ENCODE results near the gene DNAJC5. TPM values are rescaled to one million over a fixed set of nuclear protein-coding genes. Genes with fewer than 3 reads are reported as not detected.

The DNAJC5 gene
- total RNA-seq, 2 experiments from 2014 or later = 58.6 to 59.7 TPM

DNA sequence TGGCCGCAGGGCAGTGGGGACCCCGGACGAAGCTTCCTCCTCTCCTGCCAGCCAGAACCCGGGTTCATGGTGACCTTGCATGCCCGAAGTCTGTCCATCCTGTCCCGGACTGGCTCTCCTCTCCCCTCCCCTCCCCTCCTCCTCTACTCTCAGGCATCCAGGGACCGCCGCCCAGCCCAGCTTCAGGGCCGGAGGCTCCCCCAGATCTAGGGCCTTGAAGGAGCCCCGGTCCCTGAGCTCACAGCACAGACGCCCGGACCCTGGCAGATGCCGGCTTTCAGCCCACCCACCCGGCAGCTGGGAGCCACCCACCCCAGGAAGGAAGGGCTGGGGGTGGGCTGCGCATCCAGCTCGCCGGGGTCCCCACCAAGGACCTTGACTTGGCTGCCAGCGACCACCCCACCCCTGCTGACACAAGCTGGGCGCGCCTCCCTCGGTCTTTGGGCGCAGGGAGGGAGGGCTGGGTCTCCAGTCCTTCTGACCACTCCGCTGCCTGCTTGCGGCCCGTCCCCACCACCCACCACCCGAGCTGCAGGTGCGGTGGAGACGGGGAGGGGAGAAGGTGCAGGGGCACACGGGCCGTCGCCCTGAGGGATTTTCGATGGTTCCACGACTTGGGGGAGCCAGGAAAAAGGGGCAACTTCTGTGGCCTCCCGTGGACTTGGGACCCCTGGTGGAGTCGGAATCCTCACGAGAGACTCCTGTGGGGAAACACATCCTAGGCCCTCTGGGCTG is 39.4 kb upstream of the DNAJC5 start:
- Mint-ChIP-seq H3K4me3 (no peak overlapping the region), H3K27me3 (peaks cover 13% of the 10 kb centered on the region), H3K9me3 (no peaks in the 10 kb centered on the region), H3K36me3 (ENCODE audit: low read depth) (peaks cover 1% of the 10 kb centered on the region), H3K4me1 (peaks cover 25% of the 10 kb centered on the region), H3K27ac (no peak overlapping the region)
- DNase-seq = no peak
- POLR2A ChIA-PET = interaction anchor here (0.9 to 1.9 kb wide), 2 partner anchors 10 to 335 kb away, joined by 4 to 9 read pairs; partner anchors contain the start of genes PPDPF and TPD52L2
- CTCF ChIA-PET = interaction anchor here (0.6 kb wide), 1 partner anchor 1066 kb away, joined by 3 read pairs; no protein-coding TSS in a partner anchor

DNA sequence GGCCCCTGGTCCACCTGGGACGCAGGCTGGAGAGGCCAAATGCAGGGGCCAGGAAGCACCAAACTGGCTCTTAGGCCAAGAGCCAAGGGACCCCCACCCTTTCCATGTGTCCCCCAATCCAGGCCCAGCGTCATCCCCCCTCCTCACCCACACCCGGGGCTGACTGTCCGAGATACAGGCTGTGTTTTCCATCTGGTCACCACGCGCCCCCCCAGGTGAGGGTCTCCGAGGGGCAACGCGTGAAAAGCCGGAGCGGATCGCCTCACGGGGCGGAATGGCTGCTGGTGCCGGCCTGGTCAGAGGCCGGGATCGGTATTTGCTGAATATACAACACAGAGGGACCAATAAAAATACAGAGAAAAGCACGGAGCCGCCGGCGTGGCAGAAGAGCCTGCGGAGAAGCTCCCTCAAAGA is 38.8 kb upstream of the DNAJC5 start:
- no peak overlapping the region for H3K27ac Mint-ChIP-seq
- POLR2A ChIA-PET = no interaction called here
- peaks cover 7% of the 10 kb centered on the region for H3K27me3 Mint-ChIP-seq
- DNase-seq = no peak
- CTCF ChIA-PET = no interaction called here
- no peak overlapping the region for H3K4me3 Mint-ChIP-seq
- H3K36me3 Mint-ChIP-seq (ENCODE audit: low read depth) = peaks cover 7% of the 10 kb centered on the region
- no peaks in the 10 kb centered on the region for H3K9me3 Mint-ChIP-seq
- peaks cover 20% of the 10 kb centered on the region for H3K4me1 Mint-ChIP-seq

DNA sequence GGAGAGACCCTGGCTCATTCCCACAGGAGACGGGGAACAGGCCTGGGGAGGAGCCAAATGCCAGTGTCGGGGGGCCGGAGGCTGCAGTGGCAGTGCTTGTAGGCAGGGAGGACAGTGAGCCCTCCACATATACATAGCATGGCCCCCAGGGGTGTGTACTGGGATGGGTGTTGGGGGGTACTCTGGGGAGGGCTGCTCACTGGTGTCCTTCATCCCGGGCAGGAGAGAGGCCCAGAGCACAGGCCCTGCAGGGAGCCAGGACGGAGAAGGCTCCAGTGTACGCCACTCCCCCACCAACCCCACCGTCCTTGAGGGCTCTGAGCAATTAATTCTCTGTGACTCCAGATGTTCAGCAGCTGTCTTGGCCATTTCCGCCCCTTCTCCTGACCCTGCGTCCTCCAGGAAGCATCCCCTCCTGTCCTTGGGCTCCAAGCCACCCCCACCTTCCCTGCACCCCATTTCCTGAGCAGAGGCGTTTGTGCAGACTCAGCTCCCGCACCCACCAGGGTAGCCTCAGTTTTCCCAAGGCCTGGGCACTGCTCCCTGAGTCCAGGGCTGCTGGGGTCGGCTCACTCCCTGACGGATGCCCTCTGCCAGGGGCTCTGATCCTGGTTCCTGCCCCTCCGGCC is 37.0 kb upstream of the DNAJC5 start:
- POLR2A ChIA-PET = interaction anchor here (1.1 to 1.3 kb wide), 2 partner anchors 10 to 74 kb away, joined by 3 to 4 read pairs; no protein-coding TSS in a partner anchor
- Mint-ChIP-seq H3K4me3 (no peak overlapping the region), H3K9me3 (no peaks in the 10 kb centered on the region), H3K27me3 (no peaks in the 10 kb centered on the region), H3K27ac (no peak overlapping the region), H3K36me3 (ENCODE audit: low read depth) (peaks cover 7% of the 10 kb centered on the region), H3K4me1 (peaks cover 16% of the 10 kb centered on the region)
- CTCF ChIA-PET = no interaction called here
- DNase-seq = no peak

DNA sequence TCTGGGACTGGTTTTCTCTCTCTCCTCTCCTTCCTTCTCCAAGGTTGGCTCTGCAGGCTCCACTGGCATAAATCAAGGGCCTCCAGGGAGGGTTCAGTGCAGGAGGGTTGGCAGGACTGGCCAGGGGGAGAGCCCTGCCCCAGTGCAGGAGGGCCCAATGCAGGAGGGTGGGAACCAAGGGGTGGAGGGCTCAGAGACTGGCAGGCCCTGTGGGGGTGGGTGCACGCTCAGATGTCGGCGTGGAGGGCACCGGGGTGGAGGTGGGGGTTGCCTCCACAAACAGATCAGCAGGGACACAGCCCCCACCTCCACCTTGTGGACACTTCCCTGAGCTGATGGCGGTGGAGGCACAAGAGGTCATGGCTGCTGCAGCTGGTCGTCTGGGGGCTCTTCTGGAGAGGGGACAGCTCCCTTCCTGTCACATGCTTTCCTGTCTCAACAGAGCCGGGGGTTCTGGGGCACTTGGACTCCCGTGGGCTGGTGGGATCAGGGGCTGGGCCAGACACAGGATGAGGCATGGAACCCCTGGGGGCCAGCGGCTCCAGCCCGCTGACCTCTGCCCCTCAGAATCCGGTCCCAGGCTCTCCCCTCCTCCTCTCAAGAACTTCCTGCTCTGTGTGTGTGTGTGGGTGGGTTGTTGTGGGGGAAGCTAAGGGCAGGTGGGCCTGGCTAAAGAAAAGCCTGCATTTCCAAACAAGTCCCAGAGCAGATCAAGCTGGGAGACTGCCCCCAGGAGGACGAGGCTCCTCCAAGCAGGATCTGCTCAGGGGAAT is 36.3 kb upstream of the DNAJC5 start:
- peaks cover 23% of the 10 kb centered on the region for H3K4me1 Mint-ChIP-seq
- ChIA-PET CTCF (no interaction called here), POLR2A (interaction anchor here (1.1 to 1.3 kb wide), 2 partner anchors 11 to 75 kb away, joined by 3 to 4 read pairs; no protein-coding TSS in a partner anchor)
- no peaks in the 10 kb centered on the region for H3K9me3 Mint-ChIP-seq
- no peaks in the 10 kb centered on the region for H3K27me3 Mint-ChIP-seq
- H3K36me3 Mint-ChIP-seq (ENCODE audit: low read depth) = peaks cover 14% of the 10 kb centered on the region
- DNase-seq = no peak
- H3K4me3 Mint-ChIP-seq = no peak overlapping the region
- H3K27ac Mint-ChIP-seq = no peak overlapping the region

DNA sequence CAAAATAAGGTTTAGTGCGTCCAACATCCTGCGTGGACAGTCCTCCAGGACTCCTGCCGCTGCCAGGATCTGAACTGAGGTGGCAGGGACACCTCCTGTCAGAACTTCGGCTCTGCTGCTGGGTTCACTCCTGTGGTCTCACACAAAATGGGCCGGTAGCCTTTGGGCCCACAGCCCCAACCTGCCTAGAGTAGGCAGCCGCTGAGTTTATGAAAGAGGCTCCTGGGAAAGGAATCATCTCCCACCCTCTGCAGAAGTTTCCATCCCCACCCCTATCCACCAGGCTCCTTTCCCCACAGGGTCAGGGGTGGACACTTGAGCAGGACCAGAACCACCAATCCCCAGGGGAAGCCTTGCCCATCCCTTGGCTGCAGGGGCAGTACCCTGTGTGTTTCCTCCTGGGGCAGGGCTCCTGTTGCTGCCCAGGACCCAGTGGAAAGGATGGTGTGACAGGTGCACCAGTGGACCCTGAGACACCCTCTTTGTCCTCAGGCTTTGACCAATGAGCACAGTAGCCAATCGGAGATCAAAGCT is 35.7 kb upstream of the DNAJC5 start:
- POLR2A ChIA-PET = no interaction called here
- no peak overlapping the region for H3K4me3 Mint-ChIP-seq
- peaks cover 29% of the 10 kb centered on the region for H3K4me1 Mint-ChIP-seq
- DNase-seq = no peak
- H3K27ac Mint-ChIP-seq = no peak overlapping the region
- peaks cover 19% of the 10 kb centered on the region for H3K36me3 Mint-ChIP-seq (ENCODE audit: low read depth)
- no peaks in the 10 kb centered on the region for H3K9me3 Mint-ChIP-seq
- CTCF ChIA-PET = no interaction called here
- H3K27me3 Mint-ChIP-seq = no peaks in the 10 kb centered on the region

DNA sequence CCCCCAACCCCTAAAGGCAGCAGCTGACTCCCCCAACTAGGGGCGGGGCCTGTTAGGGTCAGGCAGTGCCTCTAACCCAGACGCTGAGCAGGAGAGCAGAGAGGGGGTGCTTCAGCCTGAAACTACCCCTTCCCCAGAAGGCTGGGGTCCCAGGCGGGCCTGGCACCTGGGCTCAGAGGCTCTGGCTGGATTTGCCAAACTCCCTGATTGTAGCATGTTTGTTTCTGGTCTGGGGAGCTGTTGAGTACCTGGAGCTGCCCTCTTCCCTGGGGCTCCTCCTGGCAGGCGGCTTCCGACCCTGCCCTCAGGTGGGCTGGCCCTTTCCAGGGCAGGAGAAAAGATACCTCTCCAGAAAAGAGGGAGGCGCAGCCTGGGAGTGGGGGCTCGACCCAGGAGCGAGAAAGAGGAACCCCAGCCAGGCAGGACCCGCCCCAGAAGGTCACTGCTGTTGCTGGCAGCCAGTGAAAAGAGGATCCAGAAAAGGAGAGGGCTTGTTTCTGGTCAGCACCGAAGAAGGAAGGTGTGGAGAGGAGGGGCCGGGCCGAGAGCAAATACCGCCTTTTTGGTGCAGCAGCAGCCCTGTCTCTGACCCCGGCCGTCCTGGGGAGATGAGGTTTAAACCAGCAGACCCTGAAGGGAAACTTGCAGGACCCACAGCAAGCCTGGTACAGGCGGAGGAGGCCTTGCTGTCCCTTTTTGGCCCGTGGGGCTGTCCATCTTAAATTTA is 34.4 kb upstream of the DNAJC5 start:
- no peaks in the 10 kb centered on the region for H3K27me3 Mint-ChIP-seq
- no peak overlapping the region for H3K4me3 Mint-ChIP-seq
- no peak for DNase-seq
- POLR2A ChIA-PET = no interaction called here
- no peaks in the 10 kb centered on the region for H3K9me3 Mint-ChIP-seq
- H3K4me1 Mint-ChIP-seq = peaks cover 31% of the 10 kb centered on the region
- H3K27ac Mint-ChIP-seq = no peak overlapping the region
- peaks cover 19% of the 10 kb centered on the region for H3K36me3 Mint-ChIP-seq (ENCODE audit: low read depth)
- CTCF ChIA-PET = no interaction called here

DNA sequence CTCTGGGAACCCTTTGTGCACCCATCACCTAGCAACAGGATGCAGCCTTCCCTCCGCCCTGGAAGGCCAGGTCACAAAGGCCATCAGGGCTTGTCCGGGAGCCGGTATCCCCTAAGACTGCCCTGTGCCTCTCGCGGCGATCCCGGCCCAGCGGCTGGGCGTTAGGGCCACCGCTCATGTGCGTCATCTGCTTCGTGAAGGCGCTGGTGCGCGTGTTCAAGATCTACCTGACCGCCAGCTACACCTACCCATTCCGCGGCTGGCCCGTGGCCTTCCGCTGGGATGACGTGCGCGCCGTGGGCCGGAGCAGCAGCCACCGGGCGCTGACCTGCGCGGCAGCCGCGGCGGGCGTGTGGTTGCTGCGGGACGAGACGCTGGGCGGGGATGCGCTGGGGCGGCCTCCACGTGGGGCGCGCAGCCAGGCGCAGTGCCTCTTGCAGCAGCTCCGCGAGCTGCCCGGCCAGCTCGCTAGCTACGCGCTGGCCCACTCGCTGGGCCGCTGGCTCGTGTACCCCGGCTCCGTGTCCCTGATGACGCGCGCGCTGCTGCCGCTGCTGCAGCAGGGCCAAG is 33.5 kb upstream of the DNAJC5 start, which contains the start of gene ABHD16B:
Gene ABHD16B (plus strand): TSS at position 134 of the 570 bp plus-strand sequence. CDS start 43 bp downstream, at position 177.
- no peak for DNase-seq
- Mint-ChIP-seq H3K36me3 (ENCODE audit: low read depth) (peaks cover 19% of the 10 kb centered on the region), H3K4me3 (no peak within 1 kb of the TSS), H3K4me1 (peaks cover 39% of the 10 kb centered on the region), H3K27me3 (no peaks in the 10 kb centered on the region), H3K9me3 (no peaks in the 10 kb centered on the region), H3K27ac (no peak within 1 kb of the TSS)
- CTCF ChIA-PET = no interaction called here
- POLR2A ChIA-PET = interaction anchor here (1.3 kb wide), 1 partner anchor 34 kb away, joined by 3 read pairs; no protein-coding TSS in a partner anchor

DNA sequence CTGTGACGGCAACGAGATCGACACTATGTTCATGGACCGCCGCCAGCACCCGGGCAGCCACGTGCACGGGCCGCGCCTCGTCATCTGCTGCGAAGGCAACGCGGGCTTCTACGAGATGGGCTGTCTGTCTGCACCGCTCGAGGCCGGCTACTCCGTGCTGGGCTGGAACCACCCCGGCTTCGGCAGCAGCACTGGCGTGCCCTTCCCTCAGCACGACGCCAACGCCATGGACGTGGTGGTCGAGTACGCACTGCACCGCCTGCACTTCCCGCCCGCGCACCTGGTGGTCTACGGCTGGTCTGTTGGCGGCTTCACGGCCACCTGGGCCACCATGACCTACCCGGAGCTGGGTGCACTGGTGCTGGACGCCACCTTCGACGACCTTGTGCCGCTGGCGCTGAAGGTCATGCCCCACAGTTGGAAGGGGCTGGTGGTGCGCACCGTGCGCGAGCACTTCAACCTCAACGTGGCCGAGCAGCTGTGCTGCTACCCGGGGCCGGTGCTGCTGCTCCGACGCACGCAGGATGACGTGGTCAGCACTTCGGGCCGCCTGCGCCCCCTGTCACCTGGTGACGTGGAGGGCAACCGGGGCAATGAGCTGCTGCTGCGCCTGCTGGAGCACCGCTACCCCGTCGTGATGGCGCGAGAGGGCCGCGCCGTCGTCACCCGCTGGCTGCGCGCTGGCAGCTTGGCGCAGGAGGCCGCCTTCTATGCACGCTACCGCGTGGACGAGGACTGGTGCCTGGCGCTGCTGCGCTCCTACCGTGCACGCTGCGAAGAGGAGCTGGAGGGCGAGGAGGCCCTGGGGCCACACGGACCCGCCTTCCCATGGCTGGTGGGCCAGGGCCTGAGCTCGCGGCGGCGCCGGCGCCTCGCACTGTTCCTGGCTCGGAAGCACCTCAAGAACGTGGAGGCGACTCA is 32.7 kb upstream of the DNAJC5 start:
- POLR2A ChIA-PET = interaction anchor here (1.3 kb wide), 1 partner anchor 33 kb away, joined by 3 read pairs; no protein-coding TSS in a partner anchor
- no peak for DNase-seq
- no peaks in the 10 kb centered on the region for H3K9me3 Mint-ChIP-seq
- H3K4me3 Mint-ChIP-seq = no peak overlapping the region
- H3K27ac Mint-ChIP-seq = no peak overlapping the region
- CTCF ChIA-PET = interaction anchor here (3.8 kb wide), 1 partner anchor 324 kb away, joined by 24 read pairs; the partner anchor contains the start of gene PTK6
- peaks cover 19% of the 10 kb centered on the region for H3K36me3 Mint-ChIP-seq (ENCODE audit: low read depth)
- H3K27me3 Mint-ChIP-seq = no peaks in the 10 kb centered on the region
- peaks cover 41% of the 10 kb centered on the region for H3K4me1 Mint-ChIP-seq

DNA sequence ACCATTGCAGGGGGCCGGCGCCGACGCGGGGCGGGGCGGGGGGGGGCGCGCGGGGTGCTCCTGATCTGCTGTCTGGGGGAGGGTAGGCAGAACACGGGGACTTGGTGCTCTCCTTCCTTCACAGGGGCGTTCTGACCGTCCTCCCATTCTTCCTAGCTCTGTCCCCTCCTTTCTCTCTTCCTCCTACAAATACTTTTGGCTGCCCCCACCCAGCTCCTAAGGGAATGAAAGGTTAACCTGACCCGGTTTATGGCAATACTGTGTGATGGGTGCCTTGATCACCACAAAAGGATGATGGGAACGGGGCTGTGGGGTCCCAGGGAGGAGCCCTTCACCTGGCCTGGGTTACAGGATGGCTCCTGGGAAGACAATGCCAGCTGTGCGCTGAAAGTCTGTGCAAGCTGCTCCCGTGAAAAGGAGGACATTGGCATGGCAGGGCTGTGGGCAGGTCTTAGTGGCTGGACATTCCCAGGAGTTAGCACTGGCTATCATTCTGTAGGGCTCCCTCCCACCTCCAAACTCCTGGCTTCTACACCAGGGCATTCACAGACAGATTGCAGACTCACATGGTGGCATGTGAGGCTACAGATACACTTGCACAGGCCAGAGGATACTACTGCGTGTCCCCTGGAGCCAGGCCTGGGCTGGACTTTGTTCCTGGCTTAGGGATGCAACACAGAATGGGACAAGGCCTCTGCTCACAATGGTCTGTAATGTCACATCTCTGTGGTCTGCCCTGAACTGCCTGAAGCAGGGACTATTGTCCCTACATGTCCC is 31.7 kb upstream of the DNAJC5 start:
- ChIA-PET CTCF (interaction anchor here (0.5 to 3.8 kb wide), 11 partner anchors 10 to 367 kb away, joined by 3 to 29 read pairs (median 5); partner anchors contain the start of genes ARFRP1, DNAJC5, PTK6 and UCKL1), POLR2A (interaction anchor here (0.9 to 3.3 kb wide), 13 partner anchors 11 to 326 kb away, joined by 3 to 35 read pairs (median 14); partner anchors contain the start of genes ARFRP1, DNAJC5, GMEB2 and LIME1)
- peak overlapping the region; percentile 88 for H3K27ac Mint-ChIP-seq
- no peaks in the 10 kb centered on the region for H3K27me3 Mint-ChIP-seq
- H3K4me3 Mint-ChIP-seq = peak overlapping the region; percentile 83
- DNase-seq = no peak
- no peaks in the 10 kb centered on the region for H3K9me3 Mint-ChIP-seq
- H3K36me3 Mint-ChIP-seq (ENCODE audit: low read depth) = peaks cover 22% of the 10 kb centered on the region
- H3K4me1 Mint-ChIP-seq = peaks cover 43% of the 10 kb centered on the region

DNA sequence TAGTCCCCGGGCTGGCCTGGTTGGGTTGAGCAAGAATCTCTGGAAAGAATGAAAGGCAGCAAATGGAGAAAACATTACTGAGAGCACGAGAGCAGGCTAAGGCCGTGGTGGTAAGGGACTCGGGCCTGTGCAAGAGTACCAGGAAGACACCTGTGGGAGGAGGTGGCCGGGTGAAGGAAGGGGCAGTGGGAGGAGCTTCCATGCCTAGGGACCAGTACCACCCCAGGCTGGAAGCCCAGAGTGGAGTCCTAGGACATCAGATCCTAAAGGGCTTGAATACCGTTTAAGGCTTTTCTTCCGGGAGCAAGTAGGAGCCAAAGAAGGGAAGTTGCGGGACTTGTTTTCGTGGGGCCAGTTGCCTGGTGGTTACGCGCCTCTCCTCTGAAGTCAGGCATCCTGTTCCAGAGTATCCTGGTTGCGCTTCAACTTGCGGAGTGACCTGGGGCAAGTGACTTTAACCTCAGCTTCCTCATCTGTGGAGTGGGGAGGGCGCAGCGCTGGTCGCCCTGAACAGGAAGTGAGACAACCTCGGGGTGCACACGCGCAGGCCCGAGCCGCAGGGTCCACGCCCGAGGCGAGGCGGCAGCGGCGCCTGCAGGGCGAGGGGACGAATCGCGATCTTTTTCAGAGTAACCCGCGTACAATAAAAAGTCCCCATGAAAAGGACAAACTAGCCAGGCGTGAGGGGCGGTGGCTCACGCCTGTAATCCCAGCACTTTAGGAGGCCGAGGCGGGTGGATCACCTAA is 31.0 kb upstream of the DNAJC5 start:
- POLR2A ChIA-PET = interaction anchor here (0.9 to 3.3 kb wide), 18 partner anchors 11 to 327 kb away, joined by 3 to 35 read pairs (median 8); partner anchors contain the start of genes ARFRP1, DNAJC5, GMEB2 and LIME1
- H3K27ac Mint-ChIP-seq = peak overlapping the region; percentile 88
- CTCF ChIA-PET = interaction anchor here (0.5 to 3.8 kb wide), 15 partner anchors 9 to 368 kb away, joined by 3 to 29 read pairs (median 5); partner anchors contain the start of genes ARFRP1, DNAJC5, HELZ2 and PTK6
- no peaks in the 10 kb centered on the region for H3K27me3 Mint-ChIP-seq
- H3K36me3 Mint-ChIP-seq (ENCODE audit: low read depth) = peaks cover 26% of the 10 kb centered on the region
- H3K9me3 Mint-ChIP-seq = no peaks in the 10 kb centered on the region
- peaks cover 41% of the 10 kb centered on the region for H3K4me1 Mint-ChIP-seq
- DNase-seq = peak; percentile 87
- peak overlapping the region; percentile 83 for H3K4me3 Mint-ChIP-seq

Data from activated CD4-positive, alpha-beta memory T cell treated with anti-CD3 and anti-CD28 coated beads, Interleukin-2, amount 10 ng/mL, durations not matched to agents 7 days and 5 days (primary cell).